H1 (cell line): ENCODE measurements around the gene KCNT1. TPM values are rescaled to one million over a fixed set of nuclear protein-coding genes. Genes with fewer than 3 reads are reported as not detected.

ENCODE experiments used
- BRCA1 ChIP-seq: IDR thresholded peaks from 2 replicates; pipeline ENCODE4 v1.6.1; 2012; ENCODE audit warnings: low read depth, low read length, improper control_type of control experiment
- CBX8 ChIP-seq: fragments of 300-800, 300-1000 bp; sonication (generic); IDR thresholded peaks from 2 replicates; pipeline ENCODE4 v1.7.1; 2016; ENCODE audit warnings: low read depth, low read length, borderline replicate concordance
- CHD1 ChIP-seq: IDR thresholded peaks from 2 replicates; pipeline ENCODE4 v1.6.1; 2012; ENCODE audit warnings: low read depth, low read length, improper control_type of control experiment
- NANOG ChIP-seq: IDR thresholded peaks from 2 replicates; pipeline ENCODE4 v1.6.1; 2011; ENCODE audit warnings: low read length, low read depth, mild to moderate bottlenecking, inconsistent platforms; ENCODE audit not compliant: insufficient read depth, poor library complexity, severe bottlenecking
- NRF1 ChIP-seq: IDR thresholded peaks from 2 replicates; pipeline ENCODE4 v1.6.1; 2011; ENCODE audit warnings: mild to moderate bottlenecking, low read depth, low read length, improper control_type of control experiment
- POLR2A ChIP-seq, 2 experiments: IDR thresholded peaks; 1 replicate in 1 of 2; 2 replicates in 1 of 2; pipeline ENCODE4 v1.6.1; 2011; ENCODE audit warnings: low read depth in 2 of 2, low read length in 2 of 2, mild to moderate bottlenecking in 2 of 2; ENCODE audit errors: control extremely low read depth in 1 of 2
- RNF2 ChIP-seq: fragments of 200-900, 300-1000 bp; sonication (generic); IDR thresholded peaks from 2 replicates; pipeline ENCODE4 v1.7.1; 2016; ENCODE audit warnings: borderline replicate concordance, low read depth, mild to moderate bottlenecking, antibody characterized with exemption, low read length; ENCODE audit not compliant: poor library complexity, severe bottlenecking; ENCODE audit errors: missing control alignments
- SIN3A ChIP-seq, 2 experiments: IDR thresholded peaks in 1 of 2; conservative IDR thresholded peaks in 1 of 2; 2 replicates each; pipeline ENCODE4 v1.6.1; 2011 to 2012; ENCODE audit warnings: low read length in 2 of 2, improper control_type of control experiment in 1 of 2, low read depth in 1 of 2, mild to moderate bottlenecking in 1 of 2
- SP2 ChIP-seq: IDR thresholded peaks from 2 replicates; pipeline ENCODE4 v1.6.1; 2012; ENCODE audit warnings: mild to moderate bottlenecking, low read length, inconsistent platforms
- TEAD4 ChIP-seq: IDR thresholded peaks from 2 replicates; pipeline ENCODE4 v1.6.1; 2012; ENCODE audit warnings: low read depth, low read length, inconsistent platforms, mixed read lengths
- polyA plus RNA-seq, 7 experiments: library from polyadenylated mRNA; depleted of rRNA in 3 of 7; stranded (reverse) in 5 of 7; unstranded in 2 of 7; fragments of >200 nt in 5 of 7; fragments of 200-250 nt in 2 of 7; gene quantifications; 1 replicate in 5 of 7; 2 replicates in 1 of 7; 4 replicates in 1 of 7; pipeline versions ENCODE4 v1.2.1 to v1.2.3, GENCODE V29; 2011 to 2013; ENCODE audit warnings: missing spikeins in 2 of 7, mixed read lengths in 2 of 7
- total RNA-seq: library from RNA; stranded (reverse); fragmentation: NEBNext Ultra II Directional; extraction: Animal tissue kit (Norgen Biotek cat#: 25700); gene quantifications from 2 replicates; pipeline ENCODE4 v1.2.1, GENCODE V29; 2021

KCNT1 gene
- total and polyA plus RNA-seq, 2 of the 8 experiments (the other 6 are each of a cell fraction or from before 2014, with no cell fraction given) = 0.13 to 0.20 TPM

DNA sequence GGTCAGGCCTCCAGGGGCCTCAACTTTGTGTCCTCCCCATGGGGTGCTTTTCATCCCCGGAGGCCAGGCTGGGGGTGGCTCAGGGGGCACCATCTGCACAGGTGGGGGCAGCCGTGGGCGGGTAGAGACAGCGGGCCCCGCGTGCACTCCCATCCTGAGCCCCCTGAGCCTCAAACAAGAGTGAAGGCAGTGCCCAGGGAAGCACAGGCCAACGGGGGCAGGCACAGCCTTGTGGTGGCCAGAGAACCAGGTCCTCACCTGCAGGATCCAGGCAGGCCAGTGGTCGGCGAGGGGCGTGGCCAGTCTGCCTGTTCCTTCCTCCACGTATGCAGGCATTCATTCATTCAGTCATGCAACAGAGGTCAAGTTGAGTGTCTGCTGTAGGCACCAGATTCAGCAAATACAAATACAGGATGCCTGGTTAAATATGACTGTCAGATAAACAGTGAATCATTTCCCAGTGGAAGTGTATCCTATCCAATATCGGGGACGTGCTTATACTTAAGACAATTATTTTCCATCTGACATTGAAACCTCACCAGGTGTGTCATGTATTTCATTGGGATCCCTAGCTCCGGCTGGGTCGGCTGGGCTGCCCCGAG is 22.3 kb downstream of the KCNT1 start (continued):
- TF ChIP-seq SIN3A (conservative IDR thresholded peaks at IDR 0.05 in 1 of 2, IDR thresholded peaks at IDR 0.05 in 1 of 2; ENCODE audit: low read depth in 1 of 2, low read length in 2 of 2) (no peak), CBX8 (no peak), TEAD4 (no peak), BRCA1 (no peak), POLR2A (IDR thresholded peaks at IDR 0.05; ENCODE audit: control extremely low read depth in 1 of 2, low read depth in 2 of 2, low read length in 2 of 2) (no peak), NANOG (no peak), NRF1 (no peak), RNF2 (no peak), SP2 (no peak), CHD1 (no peak)
- TF ChIP-seq, all 59 proteins: peak for 0
